Sigmoid colon (tissue), 7 donors: ENCODE measurements around the gene MUC6. TPM values are rescaled to one million over a fixed set of nuclear protein-coding genes. Genes with fewer than 3 reads are reported as not detected.

Experiments
- DNase-seq: peaks from one replicate; pipeline ENCODE4 v3.0.0-alpha.2; 2019
- H3K27ac ChIP-seq, 4 donors: fragments of 200-600 bp; sonication (generic); one replicate each; pipeline ENCODE4 v1.5.1; 2016 to 2019; ENCODE audit warnings: mild to moderate bottlenecking in 1 of 4
- H3K27me3 ChIP-seq, 3 donors: fragments of 200-600 bp; sonication (generic); one replicate each; pipeline ENCODE4 v1.5.1; 2019; ENCODE audit warnings: mild to moderate bottlenecking in 1 of 3
- H3K36me3 ChIP-seq, 4 donors: fragments of 200-600 bp; sonication (generic); one replicate each; pipeline ENCODE4 v1.5.1; 2016 to 2019
- H3K4me1 ChIP-seq, 4 donors: fragments of 200-600 bp; sonication (generic); one replicate each; pipeline ENCODE4 v1.5.1; 2017 to 2019
- H3K4me3 ChIP-seq, 4 donors: fragments of 200-600 bp; sonication (generic); one replicate each; pipeline ENCODE4 v1.5.1; 2017 to 2019; ENCODE audit warnings: mild to moderate bottlenecking in 2 of 4, moderate library complexity in 1 of 4
- H3K9me3 ChIP-seq, 4 donors: fragments of 200-600 bp in 3 of 4; sonication (generic) in 3 of 4; one replicate each; pipeline versions ENCODE4 v1.5.1 to v1.6.1; 2013 to 2019
- CTCF ChIP-seq, 4 experiments: fragments of 450-650 bp in 3 of 4; fragments of 200-600 bp in 1 of 4; IDR thresholded peaks; one replicate each; pipeline ENCODE4 v1.5.1; 2016 to 2019; ENCODE audit warnings: antibody characterized with exemption in 4 of 4, mild to moderate bottlenecking in 3 of 4, moderate library complexity in 2 of 4
- EP300 ChIP-seq, 4 donors: sonication (generic); formaldehyde crosslinking; IDR thresholded peaks; one replicate each; pipeline ENCODE4 v1.6.1; 2017; ENCODE audit warnings: antibody characterized with exemption in 4 of 4
- POLR2A ChIP-seq, 2 donors: fragments of 450-650 bp; IDR thresholded peaks; one replicate each; pipeline ENCODE4 v1.6.1; 2016; ENCODE audit warnings: antibody characterized with exemption in 2 of 2, mild to moderate bottlenecking in 2 of 2, moderate library complexity in 2 of 2
- POLR2AphosphoS5 ChIP-seq, 4 donors: sonication (generic); formaldehyde crosslinking; IDR thresholded peaks; one replicate each; pipeline ENCODE4 v1.6.1; 2017; ENCODE audit warnings: antibody characterized with exemption in 4 of 4
- WGBS, 2 donors: extraction: QIAGEN DNeasy Blood & Tissue Kit; methylation state at CpG; one replicate each; pipeline ENCODE4 v1.1.7; 2013; 5-methylcytosine and 5-hydroxymethylcytosine counted together
- intact Hi-C: fragments of 100-400 bp; cut with DNase I; formaldehyde crosslinking; loops from one replicate; pipeline ENCODE4 v1.15.1; 2023
- polyA plus RNA-seq, 3 donors: library from polyadenylated mRNA; stranded (reverse); fragments of 200-250 nt; gene quantifications; one replicate each; pipeline ENCODE4 v1.2.3, GENCODE V29; 2013
- total RNA-seq, 4 donors: library from RNA; depleted of rRNA; stranded (reverse); fragments of >200 nt; gene quantifications; one replicate each; pipeline ENCODE4 v1.1.0, GENCODE V29; 2016
- donor health status: healthy with polysubstance abuse.
- donor health status: Bipolar disorder and iron deficiency.
- donor health status: healthy.

MUC6 gene
- total and polyA plus RNA-seq, 7 donors, result under 0.01 to 0.04 TPM; not detected in 5

- peak; percentile 61 for DNase-seq
- Histone ChIP-seq H3K4me3 (no peak overlapping the region), H3K27ac (no peak overlapping the region), H3K27me3 (peaks cover 22 to 74% (median 56%) of the 10 kb centered on the region in 3 donors), H3K36me3 (no peaks in the 10 kb centered on the region), H3K9me3 (no peaks in the 10 kb centered on the region), H3K4me1 (no peaks in the 10 kb centered on the region)
- intact Hi-C loops, result no loop called here
- WGBS, 2 donors, result 16 to 62% methylated on average over 13 of the region's 13 CpGs
- TF ChIP-seq POLR2AphosphoS5 (IDR thresholded peaks at IDR 0.05), result no peak
- TF ChIP-seq CTCF (IDR thresholded peaks at IDR 0.05), result no peak
- TF ChIP-seq POLR2A (IDR thresholded peaks at IDR 0.05), result no peak
- TF ChIP-seq EP300 (IDR thresholded peaks at IDR 0.05), result no peak
Measured at GRCh38 chr11:1049431-1049891, 12.9 kb upstream of the MUC6 start.

GRCh38 chr11:1049071-1049405 lies 12.5 kb upstream of the MUC6 start:
- Histone ChIP-seq H3K27ac (no peak overlapping the region), H3K4me3 (no peak overlapping the region), H3K4me1 (no peaks in the 10 kb centered on the region), H3K36me3 (no peaks in the 10 kb centered on the region), H3K27me3 (peaks cover 18 to 70% (median 52%) of the 10 kb centered on the region in 3 donors), H3K9me3 (no peaks in the 10 kb centered on the region)
- intact Hi-C loops, result no loop called here
- DNase-seq, result peak; percentile 46
- 66 to 91% methylated on average over 6 of the region's 6 CpGs for WGBS, 2 donors
- TF ChIP-seq CTCF (IDR thresholded peaks at IDR 0.05) (no peak), EP300 (IDR thresholded peaks at IDR 0.05) (no peak), POLR2AphosphoS5 (IDR thresholded peaks at IDR 0.05) (no peak), POLR2A (IDR thresholded peaks at IDR 0.05) (no peak)

- DNase-seq, result no peak
- H3K4me3 ChIP-seq, result no peak overlapping the region
- H3K9me3 ChIP-seq, result no peaks in the 10 kb centered on the region
- H3K27ac ChIP-seq, result no peak overlapping the region
- no peaks in the 10 kb centered on the region for H3K4me1 ChIP-seq
- intact Hi-C loops, result no loop called here
- H3K27me3 ChIP-seq, result peaks cover 15 to 65% (median 47%) of the 10 kb centered on the region in 3 donors
- WGBS, 2 donors, result 44 to 80% methylated on average over 25 of the region's 25 CpGs
- no peak for TF ChIP-seq EP300 (IDR thresholded peaks at IDR 0.05)
- no peak for TF ChIP-seq POLR2A (IDR thresholded peaks at IDR 0.05)
- no peak for TF ChIP-seq CTCF (IDR thresholded peaks at IDR 0.05)
- no peaks in the 10 kb centered on the region for H3K36me3 ChIP-seq
Measured at GRCh38 chr11:1048375-1049070, 12.0 kb upstream of the MUC6 start.

GRCh38 chr11:1047595-1048156 lies 11.2 kb upstream of the MUC6 start:
- no peak overlapping the region for H3K4me3 ChIP-seq
- H3K4me1 ChIP-seq, result no peaks in the 10 kb centered on the region
- TF ChIP-seq CTCF (IDR thresholded peaks at IDR 0.05), result no peak
- TF ChIP-seq POLR2AphosphoS5 (IDR thresholded peaks at IDR 0.05), result no peak
- no peak for TF ChIP-seq EP300 (IDR thresholded peaks at IDR 0.05)
- no peak for TF ChIP-seq POLR2A (IDR thresholded peaks at IDR 0.05)
- 48 to 69% methylated on average over 22 of the region's 22 CpGs for WGBS, 2 donors
- H3K27me3 ChIP-seq, result peaks cover 15 to 63% (median 40%) of the 10 kb centered on the region in 3 donors
- H3K36me3 ChIP-seq, result no peaks in the 10 kb centered on the region
- no peaks in the 10 kb centered on the region for H3K9me3 ChIP-seq
- intact Hi-C loops, result no loop called here
- no peak overlapping the region for H3K27ac ChIP-seq
- peak; percentile 38 for DNase-seq
